Measurements from ENCODE around the gene CDK18.

DNA sequence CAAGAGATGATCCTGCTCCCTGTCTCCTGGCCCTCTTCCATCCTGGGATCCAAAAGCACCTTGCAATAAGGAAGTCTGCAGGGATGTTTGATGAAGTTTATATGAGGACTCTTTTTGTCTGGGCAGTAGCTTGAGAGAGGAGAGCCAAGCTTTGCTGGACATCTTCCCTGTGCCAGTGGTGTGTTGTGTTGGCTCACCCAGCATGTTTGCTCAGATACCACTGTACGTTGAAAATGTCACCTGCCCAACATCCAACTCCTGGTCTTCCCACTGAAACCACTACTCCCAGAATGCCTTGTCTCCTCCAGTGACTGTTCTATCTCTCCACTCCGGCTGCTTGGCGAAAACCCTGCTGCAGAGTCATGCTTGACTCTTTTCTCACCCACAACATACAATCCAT is 12.8 kb downstream of the CDK18 start:
- no peak for TF ChIP-seq HDAC2 (IDR thresholded peaks at IDR 0.05)
- no peak for TF ChIP-seq SIN3A (IDR thresholded peaks at IDR 0.05; ENCODE audit: low read depth, low read length)
- TF ChIP-seq, protein P1, sequence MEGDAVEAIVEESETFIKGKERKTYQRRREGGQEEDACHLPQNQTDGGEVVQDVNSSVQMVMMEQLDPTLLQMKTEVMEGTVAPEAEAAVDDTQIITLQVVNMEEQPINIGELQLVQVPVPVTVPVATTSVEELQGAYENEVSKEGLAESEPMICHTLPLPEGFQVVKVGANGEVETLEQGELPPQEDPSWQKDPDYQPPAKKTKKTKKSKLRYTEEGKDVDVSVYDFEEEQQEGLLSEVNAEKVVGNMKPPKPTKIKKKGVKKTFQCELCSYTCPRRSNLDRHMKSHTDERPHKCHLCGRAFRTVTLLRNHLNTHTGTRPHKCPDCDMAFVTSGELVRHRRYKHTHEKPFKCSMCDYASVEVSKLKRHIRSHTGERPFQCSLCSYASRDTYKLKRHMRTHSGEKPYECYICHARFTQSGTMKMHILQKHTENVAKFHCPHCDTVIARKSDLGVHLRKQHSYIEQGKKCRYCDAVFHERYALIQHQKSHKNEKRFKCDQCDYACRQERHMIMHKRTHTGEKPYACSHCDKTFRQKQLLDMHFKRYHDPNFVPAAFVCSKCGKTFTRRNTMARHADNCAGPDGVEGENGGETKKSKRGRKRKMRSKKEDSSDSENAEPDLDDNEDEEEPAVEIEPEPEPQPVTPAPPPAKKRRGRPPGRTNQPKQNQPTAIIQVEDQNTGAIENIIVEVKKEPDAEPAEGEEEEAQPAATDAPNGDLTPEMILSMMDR (IDR thresholded peaks at IDR 0.05 in 2 of 3, conservative IDR thresholded peaks at IDR 0.05 in 1 of 3; ENCODE audit: control insufficient read depth in 2 of 3, extremely low read depth in 1 of 3, insufficient read depth in 1 of 3, low read depth in 3 of 3, low read length in 3 of 3), result no peak
- no peak for TF ChIP-seq CHD1 (IDR thresholded peaks at IDR 0.05; ENCODE audit: low read depth, low read length)
- TF ChIP-seq MYC (IDR thresholded peaks at IDR 0.05; ENCODE audit: insufficient read depth, insufficient read length, insufficient replicate concordance, low read length, severe bottlenecking), result no peak
- no peak for TF ChIP-seq POLR2A (IDR thresholded peaks at IDR 0.05; ENCODE audit: low read depth, low read length)
- no peak for TF ChIP-seq EP300 (IDR thresholded peaks at IDR 0.05; ENCODE audit: borderline replicate concordance in 1 of 2, control insufficient read depth in 1 of 2, low read depth in 2 of 2, low read length in 2 of 2)
- no peak for TF ChIP-seq MXI1 (IDR thresholded peaks at IDR 0.05; ENCODE audit: low read depth, low read length)
- no peak for TF ChIP-seq BRCA1 (IDR thresholded peaks at IDR 0.05; ENCODE audit: low read depth, low read length)
- TF ChIP-seq POLR2AphosphoS5 (IDR thresholded peaks at IDR 0.05; ENCODE audit: low read length), result no peak
- TF ChIP-seq, protein P2, sequence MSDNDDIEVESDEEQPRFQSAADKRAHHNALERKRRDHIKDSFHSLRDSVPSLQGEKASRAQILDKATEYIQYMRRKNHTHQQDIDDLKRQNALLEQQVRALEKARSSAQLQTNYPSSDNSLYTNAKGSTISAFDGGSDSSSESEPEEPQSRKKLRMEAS (IDR thresholded peaks at IDR 0.05; ENCODE audit: low read depth, low read length), result no peak
- TF ChIP-seq SP1 (IDR thresholded peaks at IDR 0.05; ENCODE audit: low read depth, low read length), result no peak
- no peak for TF ChIP-seq REST (IDR thresholded peaks at IDR 0.05; ENCODE audit: low read depth, low read length)

All from GM12878 (cell line).